Measurements from ENCODE around the gene ZNF697.
"Not testable (repeated sequence)": the region's sequence is repeated elsewhere in the genome, so short reads cannot be mapped to it uniquely, and the experiment has no call there.

ZNF697 gene

DNA sequence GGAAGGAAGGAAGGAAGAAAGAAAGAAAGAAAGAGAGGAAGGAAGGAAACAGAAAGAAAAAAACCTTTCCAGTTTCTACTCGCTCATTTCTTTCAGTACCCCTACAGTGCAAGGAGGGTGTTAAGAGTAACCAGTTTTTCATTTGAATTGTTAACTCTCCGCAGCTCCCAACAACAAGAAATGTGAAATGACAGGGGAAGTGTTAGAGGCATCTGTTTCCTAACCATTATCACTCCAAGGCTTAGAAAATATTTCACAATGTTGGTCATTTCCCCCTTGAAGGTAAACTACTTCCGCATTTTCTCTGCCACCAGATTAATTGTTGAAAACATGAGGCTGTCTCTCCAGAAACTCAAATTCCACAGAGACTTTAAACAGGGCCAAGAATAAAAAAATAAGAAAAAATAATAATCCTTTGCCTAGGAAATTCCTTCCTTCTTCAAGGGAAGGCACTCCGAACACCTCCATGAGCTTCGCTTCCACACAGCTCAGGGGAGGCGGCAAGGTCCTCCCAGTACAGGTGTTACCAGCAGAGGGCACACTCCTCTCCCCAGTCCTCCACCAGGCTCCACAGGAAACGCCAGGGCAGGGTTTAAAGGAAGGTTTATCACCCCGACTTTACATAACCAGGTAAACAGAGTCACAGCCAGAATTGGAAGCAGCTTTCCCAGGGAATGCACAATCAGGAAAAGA is 78.0 kb downstream of the ZNF697 start:
- not testable (repeated sequence) for H3K27me3 ChIP-seq (ENCODE audit: control insufficient read depth in 5 of 5, insufficient read depth in 4 of 5, low read length in 5 of 5); H3K9ac ChIP-seq (ENCODE audit: low read length in 5 of 5); H3K36me3 ChIP-seq (ENCODE audit: control insufficient read depth in 5 of 5, insufficient read depth in 5 of 5, low read length in 5 of 5); H3K27ac ChIP-seq (ENCODE audit: low read depth, low read length); H3K9me3 ChIP-seq (ENCODE audit: control insufficient read depth in 5 of 5, low read length in 5 of 5); H3K4me3 ChIP-seq (ENCODE audit: low read depth in 1 of 5, low read length in 5 of 5)
- peaks cover 0 to 15% (median 4%) of the 10 kb centered on the region in 5 donors for H3K4me1 ChIP-seq (ENCODE audit: control insufficient read depth in 5 of 5, insufficient read depth in 5 of 5, low read length in 5 of 5)

Data from subcutaneous abdominal adipose tissue (tissue), 5 donors.